Fibroblast of villous mesenchyme (primary cell): ENCODE results near the gene PSMB2. TPM values are rescaled to one million over a fixed set of nuclear protein-coding genes. Genes with fewer than 3 reads are reported as not detected.
A peak's percentile ranks its signal among the peaks of the same experiment; 100 is the strongest.

Experiments
- DNase-seq: peaks from one replicate; pipeline ENCODE4 v3.0.0-alpha.2; 2010; ENCODE audit warnings: low read depth
- H3K4me3 ChIP-seq: 2 replicates; pipeline ENCODE4 v1.5.1; 2011; ENCODE audit warnings: low read depth, mild to moderate bottlenecking, low read length
- total RNA-seq: library from RNA; depleted of rRNA; stranded (reverse); fragments of >200 nt; gene quantifications from 2 replicates; pipeline ENCODE4 v1.2.3, GENCODE V29; 2012
- TF ChIP-seq, protein P1 (sequence below): IDR thresholded peaks from 2 replicates; pipeline ENCODE4 v1.5.1; 2012; ENCODE audit warnings: low read depth, mild to moderate bottlenecking, low read length; ENCODE audit not compliant: insufficient read depth

The PSMB2 gene
- total RNA-seq, 1 donor = 21.2 TPM

- TF ChIP-seq, protein P1, sequence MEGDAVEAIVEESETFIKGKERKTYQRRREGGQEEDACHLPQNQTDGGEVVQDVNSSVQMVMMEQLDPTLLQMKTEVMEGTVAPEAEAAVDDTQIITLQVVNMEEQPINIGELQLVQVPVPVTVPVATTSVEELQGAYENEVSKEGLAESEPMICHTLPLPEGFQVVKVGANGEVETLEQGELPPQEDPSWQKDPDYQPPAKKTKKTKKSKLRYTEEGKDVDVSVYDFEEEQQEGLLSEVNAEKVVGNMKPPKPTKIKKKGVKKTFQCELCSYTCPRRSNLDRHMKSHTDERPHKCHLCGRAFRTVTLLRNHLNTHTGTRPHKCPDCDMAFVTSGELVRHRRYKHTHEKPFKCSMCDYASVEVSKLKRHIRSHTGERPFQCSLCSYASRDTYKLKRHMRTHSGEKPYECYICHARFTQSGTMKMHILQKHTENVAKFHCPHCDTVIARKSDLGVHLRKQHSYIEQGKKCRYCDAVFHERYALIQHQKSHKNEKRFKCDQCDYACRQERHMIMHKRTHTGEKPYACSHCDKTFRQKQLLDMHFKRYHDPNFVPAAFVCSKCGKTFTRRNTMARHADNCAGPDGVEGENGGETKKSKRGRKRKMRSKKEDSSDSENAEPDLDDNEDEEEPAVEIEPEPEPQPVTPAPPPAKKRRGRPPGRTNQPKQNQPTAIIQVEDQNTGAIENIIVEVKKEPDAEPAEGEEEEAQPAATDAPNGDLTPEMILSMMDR = peak; percentile 92
- peak; percentile 63 for DNase-seq
Observed at GRCh38 chr1:35568975-35569395, 72.3 kb downstream of the PSMB2 start.

GRCh38 chr1:35567947-35568558, 73.3 kb downstream of the PSMB2 start:
- H3K4me3 ChIP-seq = no peak overlapping the region
- TF ChIP-seq, protein P1 = no peak
- DNase-seq = no peak

More at GRCh38 chr1:35568975-35569395, 72.3 kb downstream of the PSMB2 start:
- H3K4me3 ChIP-seq = no peak overlapping the region

DNA sequence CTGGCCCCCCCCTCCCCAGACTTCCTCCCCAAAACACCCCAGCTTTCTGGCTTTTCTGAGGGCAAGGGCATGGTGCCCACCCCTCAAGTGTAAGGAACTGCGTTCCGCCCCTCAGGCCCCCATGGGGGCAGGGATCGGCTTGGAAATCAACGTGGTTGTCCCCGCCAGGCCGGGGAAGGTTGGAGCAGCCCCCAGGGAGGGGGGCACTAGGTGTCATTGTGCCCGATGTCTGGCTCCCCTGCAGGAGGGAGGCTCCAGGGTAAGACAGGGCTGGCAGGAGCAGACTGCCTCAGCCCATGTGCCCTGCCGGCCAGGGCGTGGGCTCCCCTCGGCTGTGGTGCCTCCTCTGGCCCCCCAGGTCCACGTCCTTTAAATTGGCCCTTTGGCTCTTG, 75.6 kb downstream of the PSMB2 start:
- H3K4me3 ChIP-seq = no peak overlapping the region
- TF ChIP-seq, protein P1 = no peak
- no peak for DNase-seq

DNA sequence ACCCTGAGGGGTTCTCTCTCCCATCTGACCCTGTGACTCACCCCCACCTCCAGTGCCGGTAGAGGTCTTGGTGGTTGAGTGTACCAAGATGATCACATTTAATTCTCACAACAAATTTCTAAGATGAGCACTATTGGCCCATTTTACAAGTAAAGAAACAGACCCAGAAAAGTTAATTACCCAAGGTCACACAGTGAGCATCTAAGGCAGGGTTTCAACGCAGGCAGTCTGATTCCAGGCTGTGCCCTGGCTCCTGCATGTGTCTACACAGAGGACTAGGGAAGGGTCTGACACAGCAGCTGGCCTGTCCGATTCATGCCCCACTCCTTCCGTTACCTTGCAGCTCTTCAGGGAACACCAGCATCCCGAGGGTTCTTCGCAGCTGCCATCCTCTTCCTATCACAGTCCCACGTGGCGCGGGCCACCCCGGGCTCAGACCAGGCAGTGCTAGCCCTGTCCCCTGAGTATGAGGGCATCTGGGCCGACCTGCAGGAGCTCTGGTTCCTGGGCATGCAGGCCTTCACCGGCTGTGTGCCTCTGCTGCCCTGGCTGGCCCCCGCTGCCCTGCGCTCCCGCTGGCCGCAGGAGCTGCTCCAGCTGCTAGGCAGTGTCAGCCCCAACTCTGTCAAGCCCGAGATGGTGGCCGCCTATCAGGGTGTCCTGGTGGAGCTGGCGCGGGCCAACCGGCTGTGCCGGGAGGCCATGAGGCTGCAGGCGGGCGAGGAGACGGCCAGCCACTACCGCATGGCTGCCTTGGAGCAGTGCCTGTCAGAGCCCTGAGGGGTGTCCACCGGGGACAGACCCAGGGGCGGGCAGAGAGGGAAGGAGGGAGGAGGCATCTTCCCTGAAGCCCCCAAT, 76.2 kb downstream of the PSMB2 start:
- TF ChIP-seq, protein P1 = no peak
- no peak for DNase-seq
- H3K4me3 ChIP-seq = no peak overlapping the region

DNA sequence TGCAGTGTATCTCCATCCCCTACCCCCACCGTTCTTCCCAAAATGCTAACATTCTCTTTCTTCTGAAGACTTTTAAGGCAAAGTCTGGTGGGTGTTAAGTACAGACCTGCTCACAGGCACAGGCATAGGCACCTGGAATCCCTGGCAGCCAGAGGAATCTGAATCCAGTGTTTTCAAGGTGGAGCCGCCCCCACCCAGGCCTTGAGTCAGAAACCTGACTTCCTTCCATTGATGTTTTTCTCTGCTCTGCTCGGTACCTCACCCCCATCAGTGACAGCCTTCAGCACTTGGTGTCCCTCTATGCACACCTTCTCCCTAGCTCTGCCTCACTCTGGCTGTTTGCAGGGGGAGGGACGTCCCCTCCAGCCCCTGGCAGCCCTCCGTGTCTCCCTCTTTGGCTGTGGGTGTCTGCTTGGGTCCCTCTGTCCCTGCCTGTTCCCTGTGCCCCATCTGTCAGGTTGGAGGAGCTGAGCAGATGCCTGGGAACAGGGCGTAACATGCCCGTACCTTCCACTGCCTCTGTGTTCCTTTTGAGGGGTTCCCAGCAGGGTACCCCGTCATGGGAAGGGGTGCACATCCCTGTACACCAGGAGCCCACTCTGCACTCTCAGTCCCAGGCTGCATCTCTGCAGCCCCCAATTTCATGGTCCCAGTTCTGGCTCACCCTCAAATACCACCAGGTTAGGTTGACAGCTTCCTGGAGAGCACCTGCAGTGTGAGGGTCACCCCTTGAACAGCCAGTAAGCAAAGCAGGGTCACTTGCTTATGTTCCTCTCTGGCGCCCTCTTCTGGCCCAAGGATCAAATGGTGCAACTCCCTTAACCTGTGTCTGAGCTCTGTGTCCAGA, 77.1 kb downstream of the PSMB2 start:
- peak; percentile 83 for DNase-seq
- H3K4me3 ChIP-seq = no peak overlapping the region
- TF ChIP-seq, protein P1 = peak; percentile 75

GRCh38 chr1:35563166-35563565, 78.2 kb downstream of the PSMB2 start:
- no peak overlapping the region for H3K4me3 ChIP-seq

More at GRCh38 chr1:35563166-35563565, 78.2 kb downstream of the PSMB2 start:
- TF ChIP-seq, protein P1 = no peak
- DNase-seq = no peak
